Motor neuron (in vitro differentiated cells): ENCODE measurements around the gene BEND5. TPM values are rescaled to one million over a fixed set of nuclear protein-coding genes. Genes with fewer than 3 reads are reported as not detected.

Experiments used
- ATAC-seq, 8 experiments: fragments of 200-7000 bp; cut with Tn5 transposase; replicated peaks in 6 of 8; 2 replicates each; pipeline ENCODE4 v1.8.0; 2021; ENCODE audit warnings: mild to moderate bottlenecking in 8 of 8, moderate library complexity in 8 of 8
- H3K27ac ChIP-seq, 2 donors: fragments of 250-450 bp; sonication (Bioruptor Pico); 2 replicates each; pipeline ENCODE4 v1.9.0; 2021; ENCODE audit warnings: antibody characterized with exemption in 2 of 2, mild to moderate bottlenecking in 2 of 2, moderate library complexity in 1 of 2
- H3K4me1 ChIP-seq, 2 donors: fragments of 250-450 bp; sonication (Bioruptor Pico); replicated peaks in 1 of 2; 2 replicates each; pipeline ENCODE4 v1.6.1; 2021; ENCODE audit warnings: antibody characterized with exemption in 2 of 2, mild to moderate bottlenecking in 2 of 2, moderate library complexity in 1 of 2
- H3K4me3 ChIP-seq, 5 donors: fragments of 250-450 bp; sonication (Bioruptor Pico); 2 replicates each; pipeline ENCODE4 v1.9.0; 2021; ENCODE audit warnings: antibody characterized with exemption in 5 of 5, mild to moderate bottlenecking in 5 of 5, moderate library complexity in 4 of 5
- WGBS, 10 experiments: fragments of 450-650 bp; shearing (Covaris generic); methylation state at CpG; one replicate each; pipeline ENCODE4 v1.0.0; 2022; 5-methylcytosine and 5-hydroxymethylcytosine counted together
- in situ Hi-C, 9 experiments: fragments of 400-800 bp; cut with MboI; loops; one replicate each; pipeline ENCODE4 v1.15.0; 2021; ENCODE audit warnings: low sequenced_read_pairs in 9 of 9, low pct_unique_long_range_greater_than_20kb in 2 of 9; ENCODE audit not compliant: unreplicated experiment in 9 of 9
- total RNA-seq, 8 experiments: library from RNA; unstranded; fragments of 300-600 nt; gene quantifications; 2 replicates each; pipeline versions ENCODE4 v1.2.3 to v1.2.4, GENCODE V29; 2022

Gene BEND5
- total RNA-seq, 8 experiments from 2014 or later: 0.76 to 42.1 (median 33.6) TPM; not detected in 1

DNA sequence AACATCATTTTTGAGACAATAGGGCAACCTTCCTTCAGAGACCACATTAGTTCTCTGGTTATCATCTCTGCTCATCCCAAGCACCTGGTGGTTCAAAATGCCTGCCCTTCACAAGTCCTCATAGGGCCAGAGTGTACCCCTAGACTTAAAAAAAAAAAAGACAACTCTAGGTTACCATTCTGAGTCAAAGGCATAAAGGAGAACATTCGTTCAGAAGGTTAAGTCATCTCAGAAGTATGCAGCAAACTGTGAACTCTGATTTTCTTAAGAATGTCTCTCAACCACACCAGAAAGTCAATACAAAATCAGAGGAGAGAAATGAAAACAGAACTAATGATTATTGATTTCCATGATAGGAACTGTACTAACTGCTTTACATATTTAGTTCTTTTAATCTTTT, 9.2 kb upstream of the BEND5 start:
- Histone ChIP-seq H3K4me3 (no peak overlapping the region), H3K4me1 (no peaks in the 10 kb centered on the region), H3K27ac (no peak overlapping the region)
- 0 to 85% (median 39%) methylated on average over 1 of the region's 1 CpG; no CpG with 5 or more reads in 2 of the 10 experiments for WGBS, 10 experiments
- no peak for ATAC-seq
- in situ Hi-C loops: no loop called here

- no peaks in the 10 kb centered on the region for H3K4me1 ChIP-seq
- in situ Hi-C loops: no loop called here
- 28 to 96% (median 71%) methylated on average over 1 to 2 of the region's 2 CpGs; no CpG with 5 or more reads in 1 of the 10 experiments for WGBS, 10 experiments
- no peak overlapping the region for H3K27ac ChIP-seq
- H3K4me3 ChIP-seq: no peak overlapping the region
- no peak for ATAC-seq
Measured at GRCh38 chr1:48784301-48784700, 7.6 kb upstream of the BEND5 start.

GRCh38 chr1:48777219-48777895, 666 bp upstream of the BEND5 start:
- peak in 6 of 8 experiments; percentile 18 to 46 (median 40) for ATAC-seq
- H3K4me3 ChIP-seq: peak overlapping the region; percentile 69 to 94 (median 92)
- WGBS, 10 experiments: 0 to 40% (median 6%) methylated on average over 1 to 10 of the region's 17 CpGs; no CpG with 5 or more reads in 3 of the 10 experiments
- in situ Hi-C loops: no loop called here
- peaks cover 30 to 31% of the 10 kb centered on the region in 2 donors for H3K4me1 ChIP-seq
- H3K27ac ChIP-seq: peak overlapping the region; percentile 7 to 22

- peak overlapping the region; percentile 69 to 94 (median 92) for H3K4me3 ChIP-seq
- in situ Hi-C loops: no loop called here
- H3K27ac ChIP-seq: peak overlapping the region; percentile 78 to 79
- ATAC-seq: peak in 1 of 8 experiments; percentile 2
- 0 to 32% (median 1%) methylated on average over 1 to 7 of the region's 7 CpGs for WGBS, 10 experiments
- peaks cover 37 to 38% of the 10 kb centered on the region in 2 donors for H3K4me1 ChIP-seq
Measured at GRCh38 chr1:48775831-48776392, 779 bp downstream of the BEND5 start.

GRCh38 chr1:48773133-48773532, 3.6 kb downstream of the BEND5 start:
- WGBS, 10 experiments: 22 to 100% (median 95%) methylated on average over 1 of the region's 1 CpG; no CpG with 5 or more reads in 4 of the 10 experiments
- in situ Hi-C loops: no loop called here

DNA sequence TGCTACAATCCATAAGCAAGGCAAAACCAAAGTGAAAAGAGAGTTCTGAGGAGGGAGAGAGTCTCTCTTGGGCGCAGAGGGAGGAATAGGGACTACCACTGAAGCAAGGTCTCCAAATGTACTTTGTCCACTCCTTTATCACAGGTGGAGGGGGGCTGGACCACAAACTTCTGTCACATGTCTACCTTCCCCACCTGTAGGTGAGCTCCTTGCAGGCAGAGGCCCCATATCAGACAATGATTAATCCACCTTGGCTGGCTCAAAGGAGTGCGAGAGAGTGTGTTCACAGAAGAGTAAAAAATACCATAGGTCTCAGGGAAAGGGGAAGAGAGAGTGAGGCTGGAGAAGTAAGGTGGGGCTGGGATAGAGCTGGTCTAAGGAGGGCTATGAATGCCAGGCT, 4.5 kb downstream of the BEND5 start:
- Histone ChIP-seq H3K27ac (no peak overlapping the region), H3K4me3 (no peak overlapping the region), H3K4me1 (peaks cover 31 to 35% of the 10 kb centered on the region in 2 donors)
- WGBS, 10 experiments: 44 to 100% (median 85%) methylated on average over 1 to 2 of the region's 2 CpGs; no CpG with 5 or more reads in 4 of the 10 experiments
- no peak for ATAC-seq
- in situ Hi-C loops: no loop called here

More at GRCh38 chr1:48773133-48773532, 3.6 kb downstream of the BEND5 start:
- no peak overlapping the region for H3K4me3 ChIP-seq
- no peak for ATAC-seq
- peaks cover 36 to 39% of the 10 kb centered on the region in 2 donors for H3K4me1 ChIP-seq
- H3K27ac ChIP-seq: no peak overlapping the region

DNA sequence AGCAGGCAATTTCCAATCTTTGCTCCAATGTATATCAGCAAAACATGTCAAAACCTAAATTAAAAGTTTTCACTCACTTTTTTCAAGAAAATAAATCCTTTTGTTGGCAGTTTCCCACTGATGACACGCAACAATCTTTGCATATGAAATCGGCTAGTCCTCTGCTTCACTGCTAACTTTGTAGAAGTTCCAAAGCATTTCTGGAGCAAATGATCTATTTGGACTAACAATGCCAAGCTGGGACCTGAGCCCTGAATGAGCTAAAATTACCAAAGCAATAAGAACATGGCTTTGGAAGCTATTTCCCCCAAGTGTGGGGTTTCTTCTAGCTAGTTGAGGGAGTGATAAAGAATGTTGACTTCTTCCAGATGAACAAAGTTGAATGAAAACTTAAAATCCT, 5.1 kb downstream of the BEND5 start:
- in situ Hi-C loops: no loop called here
- 0 to 100% (median 88%) methylated on average over 1 to 2 of the region's 2 CpGs; no CpG with 5 or more reads in 1 of the 10 experiments for WGBS, 10 experiments
- no peak overlapping the region for H3K4me3 ChIP-seq
- no peak for ATAC-seq
- peaks cover 31 to 35% of the 10 kb centered on the region in 2 donors for H3K4me1 ChIP-seq
- no peak overlapping the region for H3K27ac ChIP-seq

GRCh38 chr1:48767975-48768510, 8.6 kb downstream of the BEND5 start:
- in situ Hi-C loops: no loop called here
- Histone ChIP-seq H3K4me3 (no peak overlapping the region), H3K27ac (no peak overlapping the region), H3K4me1 (peaks cover 17 to 31% of the 10 kb centered on the region in 2 donors)
- no peak for ATAC-seq

DNA sequence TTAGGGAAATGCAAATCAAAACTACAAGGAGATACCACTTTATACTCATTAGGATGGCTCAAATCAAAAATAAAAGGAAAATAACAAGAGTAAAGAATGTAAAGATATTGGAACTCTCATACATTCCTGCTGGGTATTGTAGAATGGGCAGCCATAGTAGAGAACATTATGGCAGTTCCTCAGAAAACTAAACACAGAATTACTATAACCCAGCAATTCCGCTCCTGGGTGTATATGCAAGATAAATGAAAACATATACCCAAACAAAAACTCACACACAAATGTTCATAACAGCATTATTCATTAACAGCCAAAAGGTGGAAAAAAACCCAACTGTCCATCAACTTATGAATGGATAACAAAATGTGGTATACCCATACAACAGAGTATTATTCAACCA, 11.4 kb downstream of the BEND5 start:
- in situ Hi-C loops: no loop called here
- no peak overlapping the region for H3K27ac ChIP-seq
- no peak overlapping the region for H3K4me3 ChIP-seq
- ATAC-seq: no peak
- WGBS, 10 experiments: 44 to 100% (median 92%) methylated on average over 1 of the region's 1 CpG; no CpG with 5 or more reads in 2 of the 10 experiments
- peaks cover 11 to 23% of the 10 kb centered on the region in 2 donors for H3K4me1 ChIP-seq

DNA sequence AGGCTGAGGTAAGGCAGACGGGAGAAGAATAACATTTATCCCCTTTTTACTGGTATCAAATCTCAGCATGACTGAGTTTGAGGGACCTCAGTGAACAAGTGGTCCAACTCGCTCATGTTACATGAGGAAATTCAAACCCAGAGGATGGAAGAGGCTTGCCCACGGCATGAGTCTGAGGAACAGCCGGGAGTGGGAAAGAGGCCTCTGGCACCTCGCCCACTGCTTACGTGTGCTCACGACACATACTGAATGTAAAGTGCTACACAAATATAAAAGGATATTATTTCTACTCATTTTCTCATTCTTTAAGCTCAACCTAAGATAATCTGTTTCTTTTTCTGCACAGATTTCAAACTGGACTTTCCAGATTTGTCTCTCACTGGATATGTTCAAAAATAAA, 14.7 kb downstream of the BEND5 start:
- ATAC-seq: no peak
- H3K4me1 ChIP-seq: peaks cover 12 to 25% of the 10 kb centered on the region in 2 donors
- in situ Hi-C loops: no loop called here
- H3K27ac ChIP-seq: no peak overlapping the region
- no peak overlapping the region for H3K4me3 ChIP-seq
- 11 to 100% (median 87%) methylated on average over 3 to 7 of the region's 7 CpGs; no CpG with 5 or more reads in 3 of the 10 experiments for WGBS, 10 experiments

DNA sequence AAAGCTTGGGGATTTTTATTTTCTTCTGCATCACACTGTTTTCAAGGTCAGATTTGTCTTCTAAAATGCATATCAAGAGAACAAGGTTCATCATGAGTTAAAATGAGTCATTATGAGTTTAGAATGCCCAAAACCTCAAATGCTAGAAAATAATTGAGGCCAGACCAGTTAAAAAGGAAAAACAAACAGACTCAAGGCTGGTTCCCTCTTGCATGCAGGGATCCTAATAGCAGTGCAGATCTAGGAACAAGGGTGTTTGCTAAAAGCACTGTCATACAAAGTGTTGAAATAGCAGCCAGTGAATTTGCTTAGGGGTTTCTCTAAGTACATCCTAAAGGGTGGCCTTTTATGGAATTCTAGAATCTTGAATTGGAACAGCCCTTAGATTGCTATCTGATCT, 15.3 kb downstream of the BEND5 start:
- in situ Hi-C loops: no loop called here
- Histone ChIP-seq H3K4me1 (peaks cover 16 to 29% of the 10 kb centered on the region in 2 donors), H3K4me3 (no peak overlapping the region), H3K27ac (no peak overlapping the region)
- ATAC-seq: no peak

DNA sequence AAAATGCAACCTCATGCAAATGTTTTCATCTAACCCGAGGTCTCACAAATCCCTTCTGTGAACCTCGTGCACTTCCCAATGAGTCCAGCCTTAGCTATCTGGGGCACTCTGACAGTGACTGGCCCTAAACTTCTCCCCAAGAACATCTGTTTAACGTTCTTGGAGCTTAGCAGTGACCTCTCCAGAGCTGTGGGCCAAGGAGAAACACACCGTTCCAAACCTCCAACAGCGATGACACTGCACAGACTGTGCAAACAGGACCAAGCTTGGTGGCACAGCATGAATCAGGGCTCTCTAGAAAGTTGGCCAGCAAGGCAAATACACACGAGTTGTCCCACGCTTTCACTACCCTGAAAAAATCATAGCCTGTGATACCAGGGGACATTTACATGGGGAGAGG, 15.8 kb downstream of the BEND5 start:
- in situ Hi-C loops: no loop called here
- Histone ChIP-seq H3K27ac (no peak overlapping the region), H3K4me1 (peaks cover 16 to 29% of the 10 kb centered on the region in 2 donors), H3K4me3 (no peak overlapping the region)
- ATAC-seq: no peak
- 4 to 100% (median 89%) methylated on average over 1 to 7 of the region's 7 CpGs; no CpG with 5 or more reads in 3 of the 10 experiments for WGBS, 10 experiments

DNA sequence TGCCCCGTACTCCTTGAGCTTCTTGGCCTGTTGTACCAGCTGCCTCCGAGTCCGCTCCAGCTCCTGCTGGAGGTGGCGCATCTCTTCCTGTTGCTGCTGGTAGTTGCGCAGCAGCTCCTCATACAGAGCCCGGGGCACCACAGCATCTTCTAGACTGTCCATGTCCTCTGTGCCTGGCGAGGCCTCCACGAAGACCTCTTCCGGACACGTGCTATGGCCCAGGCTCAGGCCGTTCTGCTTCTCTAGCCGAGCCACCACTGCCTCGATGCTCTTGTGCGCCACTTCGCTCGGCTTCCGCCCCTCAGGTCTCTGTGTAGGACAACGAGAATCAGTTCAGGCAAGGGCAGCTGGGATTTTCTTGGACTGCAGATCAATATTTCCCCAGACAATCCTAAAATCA, 17.7 kb downstream of the BEND5 start:
- ATAC-seq: no peak
- Histone ChIP-seq H3K4me3 (no peak overlapping the region), H3K27ac (no peak overlapping the region), H3K4me1 (peaks cover 10 to 19% of the 10 kb centered on the region in 2 donors)
- in situ Hi-C loops: no loop called here
- WGBS, 10 experiments: 80 to 100% (median 97%) methylated on average over 1 to 18 of the region's 18 CpGs; no CpG with 5 or more reads in 3 of the 10 experiments
